Measurements from ENCODE around the gene RASL10B. TPM values are rescaled to one million over a fixed set of nuclear protein-coding genes. Genes with fewer than 3 reads are reported as not detected.
A peak's percentile ranks its signal among the peaks of the same experiment; 100 is the strongest.
"Not testable (repeated sequence)": the region's sequence is repeated elsewhere in the genome, so short reads cannot be mapped to it uniquely, and the experiment has no call there.

RASL10B gene, protein sequence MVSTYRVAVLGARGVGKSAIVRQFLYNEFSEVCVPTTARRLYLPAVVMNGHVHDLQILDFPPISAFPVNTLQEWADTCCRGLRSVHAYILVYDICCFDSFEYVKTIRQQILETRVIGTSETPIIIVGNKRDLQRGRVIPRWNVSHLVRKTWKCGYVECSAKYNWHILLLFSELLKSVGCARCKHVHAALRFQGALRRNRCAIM
- total RNA-seq (under 1 TPM; 0.38 to 0.57 TPM), polyA plus RNA-seq (under 1 TPM in 1 of 3 donors, not detected in 2; 0.06 TPM), total RNA-seq (0 to 4.5 (median 0.48) reads per million in 6 experiments)

DNA sequence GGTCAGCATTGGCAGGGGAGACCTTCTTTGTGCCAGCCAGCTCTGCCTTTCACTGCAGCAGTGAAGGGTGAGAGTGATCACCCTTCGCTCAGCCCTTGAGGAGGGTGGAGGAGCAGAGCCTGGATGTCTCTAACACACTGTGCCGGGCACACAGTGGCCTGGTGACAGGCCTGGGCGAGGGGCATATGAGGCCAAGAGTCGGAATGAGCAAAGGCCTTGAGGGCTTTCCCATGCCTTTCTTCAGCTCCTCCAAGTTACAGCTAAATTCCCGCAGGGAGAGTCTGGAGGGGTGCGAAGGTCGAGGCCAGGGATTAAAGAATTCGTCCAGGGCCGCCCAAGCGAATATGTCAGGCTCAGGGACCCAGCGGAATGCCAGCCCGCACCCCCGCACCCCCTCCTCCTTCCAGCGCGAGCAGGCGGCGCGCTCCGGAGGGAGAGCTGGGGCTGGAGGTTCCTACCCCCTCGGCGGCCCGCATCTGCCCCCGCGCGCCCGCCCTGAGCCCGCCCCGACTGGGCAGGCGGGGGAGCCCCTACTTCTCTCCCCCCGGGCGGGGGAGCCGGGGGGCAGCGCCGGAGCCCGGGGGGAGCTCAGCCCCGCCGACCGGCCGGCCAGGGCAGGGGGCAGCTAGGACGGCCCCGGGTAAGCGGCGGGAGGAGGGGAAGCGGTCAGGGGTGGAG is at the start of gene RASL10B:
TSS of gene RASL10B (plus strand) at position 401 of the 678 bp plus-strand sequence. CDS start 3,546 bp downstream, outside the sequence.
- H3K4me3 Mint-ChIP-seq: peak within 1 kb of the TSS; percentile 76 to 88 (median 84)
- H3K27ac Mint-ChIP-seq: peak within 1 kb of the TSS in 9 of 10 donors; percentile 36 to 87 (median 75)
- DNase-seq: peak in 9 of 10 donors; percentile 27 to 67 (median 41)
- H3K9me3 Mint-ChIP-seq: no peaks in the 10 kb centered on the region
- POLR2A ChIA-PET: interaction anchor here (0.7 to 1.6 kb wide), 4 partner anchors 8 to 213 kb away, joined by 3 to 5 read pairs (median 4); no protein-coding TSS in a partner anchor
- H3K4me1 Mint-ChIP-seq: peaks cover 15 to 31% (median 21%) of the 10 kb centered on the region in 4 donors
- peaks cover 0 to 2% (median 0%) of the 10 kb centered on the region in 5 donors for H3K27me3 Mint-ChIP-seq
- ATAC-seq: peak; percentile 82 to 91
- peaks cover 0 to 5% (median 0%) of the 10 kb centered on the region in 3 donors for H3K36me3 Mint-ChIP-seq

DNA sequence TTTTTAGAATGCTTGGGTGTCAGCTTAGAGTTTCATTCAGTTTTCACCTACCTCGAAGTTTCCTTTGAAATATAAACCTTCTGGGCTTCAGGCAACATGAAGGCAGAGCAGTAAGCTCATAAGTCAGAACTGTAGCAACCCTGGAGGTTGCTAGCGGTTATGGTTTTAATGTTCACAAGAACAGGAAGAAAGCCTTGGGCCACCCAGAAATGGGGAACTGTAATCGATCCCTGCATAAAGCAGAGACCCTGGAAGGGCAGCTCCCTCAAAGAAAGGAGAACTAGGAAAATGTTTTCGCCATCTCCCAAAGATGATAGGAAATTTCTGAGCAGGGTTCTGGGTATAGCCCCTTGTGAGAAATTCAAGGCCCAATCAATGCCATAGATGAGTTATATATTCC is 47.8 kb upstream of the RASL10B start:
- DNase-seq: no peak
- Mint-ChIP-seq H3K27me3 (no peaks in the 10 kb centered on the region), H3K36me3 (peaks cover 0 to 96% (median 39%) of the 10 kb centered on the region in 3 donors), H3K4me3 (no peak overlapping the region), H3K9me3 (no peaks in the 10 kb centered on the region), H3K27ac (no peak overlapping the region), H3K4me1 (peaks cover 3 to 7% (median 4%) of the 10 kb centered on the region in 4 donors)
- POLR2A ChIA-PET: no interaction called here
- ATAC-seq: no peak

DNA sequence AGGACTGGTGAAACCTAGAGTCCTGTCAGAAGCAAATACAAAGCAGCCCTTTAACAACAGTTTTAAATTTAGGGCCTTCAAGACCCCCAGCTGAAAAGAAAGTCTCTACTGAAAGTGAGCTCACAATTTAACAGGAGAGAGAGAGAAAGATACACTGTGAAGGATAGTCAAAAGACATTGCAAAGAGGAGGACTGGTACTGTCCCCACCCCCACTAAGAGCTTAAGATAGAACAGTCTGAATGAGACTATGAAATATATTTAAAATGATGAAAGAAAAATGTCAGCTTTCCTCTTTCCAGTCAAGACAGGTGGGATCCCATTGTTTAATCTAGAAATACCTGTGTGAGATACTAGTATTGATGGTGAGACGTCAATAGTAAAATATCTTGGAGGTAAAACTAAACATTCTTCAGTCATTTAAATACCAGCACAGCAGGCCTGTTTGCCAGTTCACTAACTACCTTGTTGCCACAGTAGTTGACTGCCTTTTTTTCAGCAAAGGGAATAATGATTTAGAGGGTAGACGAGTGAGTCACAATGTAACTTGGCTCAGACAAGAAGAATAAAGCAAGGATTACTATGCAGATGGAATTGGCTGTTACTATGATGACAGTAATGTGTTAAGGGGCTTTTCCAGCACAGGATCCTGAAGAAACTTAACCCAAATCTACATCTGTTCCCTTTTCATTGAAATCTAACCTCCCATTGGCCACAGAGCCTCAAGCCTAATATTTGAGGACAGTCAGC is 47.2 kb upstream of the RASL10B start:
- POLR2A ChIA-PET: no interaction called here
- Mint-ChIP-seq H3K4me3 (no peak overlapping the region), H3K27ac (peak overlapping the region in 1 of 10 donors; percentile 9), H3K9me3 (no peaks in the 10 kb centered on the region), H3K27me3 (no peaks in the 10 kb centered on the region), H3K36me3 (peaks cover 0 to 96% (median 45%) of the 10 kb centered on the region in 3 donors), H3K4me1 (peaks cover 0 to 3% (median 1%) of the 10 kb centered on the region in 4 donors)
- DNase-seq: no peak
- ATAC-seq: no peak

DNA sequence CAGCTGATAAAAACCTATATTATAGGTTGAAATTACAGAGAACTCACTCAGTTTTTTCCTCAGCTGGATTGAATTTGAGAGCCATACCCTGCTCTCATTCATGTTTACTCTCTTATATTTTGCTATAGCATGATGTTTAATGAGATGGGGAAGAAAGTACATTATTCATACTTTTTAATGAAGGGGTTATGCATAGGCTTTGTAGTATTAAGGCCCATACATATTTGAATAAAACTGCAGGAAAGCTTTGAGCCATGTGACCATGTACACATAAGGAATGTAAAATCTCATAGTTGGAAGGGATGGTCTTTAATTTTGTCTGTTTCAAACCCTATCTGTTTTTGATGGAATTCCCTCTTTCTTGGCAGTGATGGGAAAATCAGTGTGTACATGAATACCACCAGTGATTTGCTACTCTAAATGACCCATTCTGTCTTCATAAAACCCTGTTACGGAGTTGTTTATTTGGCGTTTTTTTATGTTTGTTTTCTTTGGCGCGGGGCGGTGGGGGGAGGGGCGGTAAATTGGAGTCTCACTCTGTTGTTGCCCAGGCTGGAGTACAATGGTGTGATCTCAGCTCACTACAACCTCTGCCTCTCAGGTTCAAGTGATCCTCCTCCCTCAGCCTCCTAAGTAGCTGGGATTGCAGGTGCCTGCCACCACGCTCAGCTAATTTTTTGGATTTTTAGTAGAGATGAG is 38.8 kb upstream of the RASL10B start:
- no peak overlapping the region for H3K27ac Mint-ChIP-seq
- no peaks in the 10 kb centered on the region for H3K9me3 Mint-ChIP-seq
- no peak for ATAC-seq

DNA sequence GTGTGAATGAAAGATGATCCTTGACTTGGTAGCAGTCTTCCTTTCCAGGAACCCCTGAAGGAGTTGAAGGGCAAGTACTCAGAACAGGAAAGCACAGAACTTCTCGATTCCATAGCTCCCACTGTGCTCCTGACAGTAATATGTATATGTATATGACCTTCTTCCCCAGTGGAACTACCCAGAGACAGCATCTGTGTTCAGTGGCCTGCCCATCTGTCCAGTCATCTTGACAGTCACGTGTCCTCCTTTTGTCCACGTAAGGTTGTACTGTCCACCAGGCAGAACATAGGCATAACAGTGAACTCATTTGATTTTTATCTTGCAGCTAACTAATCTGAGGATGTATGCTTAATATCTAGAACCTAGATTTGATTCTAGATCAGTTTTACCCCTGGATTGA is 37.8 kb upstream of the RASL10B start:
- Mint-ChIP-seq H3K27me3 (no peaks in the 10 kb centered on the region), H3K4me1 (peaks cover 0 to 5% (median 1%) of the 10 kb centered on the region in 4 donors), H3K9me3 (no peaks in the 10 kb centered on the region), H3K4me3 (no peak overlapping the region), H3K27ac (no peak overlapping the region), H3K36me3 (peaks cover 11 to 87% (median 43%) of the 10 kb centered on the region in 3 donors)
- POLR2A ChIA-PET: no interaction called here
- ATAC-seq (no peak), DNase-seq (no peak)

More for the DNA sequence above, 38.8 kb upstream of the RASL10B start:
- no peaks in the 10 kb centered on the region for H3K27me3 Mint-ChIP-seq
- POLR2A ChIA-PET: no interaction called here
- no peak for DNase-seq
- H3K4me3 Mint-ChIP-seq: no peak overlapping the region
- H3K36me3 Mint-ChIP-seq: peaks cover 11 to 92% (median 53%) of the 10 kb centered on the region in 3 donors
- H3K4me1 Mint-ChIP-seq: peaks cover 0 to 5% (median 1%) of the 10 kb centered on the region in 4 donors

DNA sequence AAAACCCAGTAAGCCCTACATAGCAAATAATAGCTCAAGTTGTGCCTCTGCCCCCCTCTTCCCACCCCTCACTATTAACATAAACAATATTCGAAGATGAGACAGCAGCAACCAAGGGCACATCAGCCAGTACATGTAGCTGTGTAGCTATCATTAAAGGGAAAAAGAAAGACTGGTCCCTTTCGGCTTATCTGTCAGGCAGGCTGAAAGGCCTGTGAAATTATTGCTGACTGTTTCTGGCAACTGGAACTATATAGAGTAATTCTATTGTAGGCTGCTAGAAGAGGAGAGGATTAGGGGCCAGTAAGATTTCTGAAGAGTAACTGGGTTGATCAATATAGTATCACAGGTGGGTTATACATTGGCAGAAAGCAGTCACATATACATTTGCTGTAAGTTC is 36.5 kb upstream of the RASL10B start:
- no peak overlapping the region for H3K27ac Mint-ChIP-seq
- no peaks in the 10 kb centered on the region for H3K9me3 Mint-ChIP-seq
- peaks cover 0 to 4% (median 1%) of the 10 kb centered on the region in 4 donors for H3K4me1 Mint-ChIP-seq
- no peak overlapping the region for H3K4me3 Mint-ChIP-seq
- peaks cover 8 to 86% (median 31%) of the 10 kb centered on the region in 3 donors for H3K36me3 Mint-ChIP-seq
- DNase-seq (no peak), ATAC-seq (no peak)
- POLR2A ChIA-PET: interaction anchor here (0.9 kb wide), 1 partner anchor 28 kb away, joined by 3 read pairs; no protein-coding TSS in a partner anchor
- H3K27me3 Mint-ChIP-seq: no peaks in the 10 kb centered on the region

DNA sequence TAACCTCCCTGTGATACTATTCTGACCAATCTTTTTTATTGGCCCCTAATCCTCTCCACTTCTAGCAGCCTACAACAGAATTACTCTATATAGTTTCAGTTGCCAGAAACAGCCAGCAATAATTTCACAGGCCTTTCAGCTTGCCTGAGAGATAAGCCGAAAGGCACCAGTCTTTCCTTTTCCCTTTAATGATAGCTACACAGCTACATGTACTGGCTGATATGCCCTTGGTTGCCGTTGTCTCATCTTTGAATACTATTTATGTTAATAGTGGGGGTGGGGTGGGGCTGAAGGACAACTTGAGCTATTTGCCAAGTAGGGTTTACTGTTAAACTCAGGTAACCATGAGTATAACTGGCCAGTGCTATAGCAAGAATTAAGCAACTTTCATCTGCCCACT is 35.8 kb upstream of the RASL10B start:
- no peak for ATAC-seq
- H3K4me3 Mint-ChIP-seq: no peak overlapping the region
- H3K27ac Mint-ChIP-seq: no peak overlapping the region
- peaks cover under 1 to 82% (median 27%) of the 10 kb centered on the region in 3 donors for H3K36me3 Mint-ChIP-seq
- H3K9me3 Mint-ChIP-seq: no peaks in the 10 kb centered on the region
- H3K27me3 Mint-ChIP-seq: no peaks in the 10 kb centered on the region
- no peak for DNase-seq
- H3K4me1 Mint-ChIP-seq: peaks cover 0 to 3% (median 1%) of the 10 kb centered on the region in 4 donors
- POLR2A ChIA-PET: no interaction called here

DNA sequence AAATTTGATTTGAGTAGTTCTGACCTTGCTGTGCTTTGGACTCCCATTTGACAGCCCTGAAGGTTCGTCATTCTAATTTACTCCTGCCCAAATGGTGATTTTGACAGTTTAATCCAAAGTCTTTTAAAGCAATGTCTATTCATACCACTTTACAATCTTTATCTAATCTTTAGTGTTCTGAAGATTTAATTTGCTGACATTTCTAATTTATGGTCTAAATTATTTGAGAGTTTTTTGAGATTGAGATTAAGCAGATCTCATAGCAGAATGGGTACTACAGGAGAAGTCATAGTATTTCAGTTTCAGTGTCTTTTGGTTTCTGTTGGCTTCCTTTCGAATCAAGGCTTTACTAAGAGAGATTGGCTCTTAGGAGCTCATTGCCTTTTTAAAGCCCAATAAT is 32.6 kb upstream of the RASL10B start:
- DNase-seq (no peak), ATAC-seq (no peak)
- no peak overlapping the region for H3K4me3 Mint-ChIP-seq
- no peak overlapping the region for H3K27ac Mint-ChIP-seq
- peaks cover 0 to 9% (median 0%) of the 10 kb centered on the region in 9 donors for H3K9me3 Mint-ChIP-seq
- H3K4me1 Mint-ChIP-seq: peaks cover 0 to 5% (median 1%) of the 10 kb centered on the region in 4 donors
- POLR2A ChIA-PET: interaction anchor here (0.6 kb wide), 1 partner anchor 113 kb away, joined by 3 read pairs; no protein-coding TSS in a partner anchor
- peaks cover 9 to 74% (median 33%) of the 10 kb centered on the region in 3 donors for H3K36me3 Mint-ChIP-seq
- H3K27me3 Mint-ChIP-seq: no peaks in the 10 kb centered on the region

DNA sequence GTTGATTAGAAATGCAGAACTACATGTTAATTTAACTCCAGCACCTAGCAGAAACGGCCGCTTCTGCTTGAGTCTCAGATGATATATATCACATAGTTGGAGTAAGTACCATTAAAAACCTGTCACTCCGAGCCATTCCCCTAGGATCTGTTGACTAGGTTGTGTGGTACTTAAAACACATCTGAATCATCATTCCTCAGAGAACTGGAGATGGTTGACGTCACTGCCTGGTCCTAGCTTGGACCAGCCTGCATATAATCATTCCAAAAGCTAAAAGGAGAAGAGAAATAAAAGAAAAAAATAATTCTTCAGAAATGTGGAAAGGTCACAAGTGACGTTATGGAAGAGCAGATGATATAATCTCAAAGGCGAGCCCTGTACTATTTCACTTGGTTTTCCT is 31.3 kb upstream of the RASL10B start:
- no peak overlapping the region for H3K4me3 Mint-ChIP-seq
- peaks cover 9 to 70% (median 33%) of the 10 kb centered on the region in 3 donors for H3K36me3 Mint-ChIP-seq

DNA sequence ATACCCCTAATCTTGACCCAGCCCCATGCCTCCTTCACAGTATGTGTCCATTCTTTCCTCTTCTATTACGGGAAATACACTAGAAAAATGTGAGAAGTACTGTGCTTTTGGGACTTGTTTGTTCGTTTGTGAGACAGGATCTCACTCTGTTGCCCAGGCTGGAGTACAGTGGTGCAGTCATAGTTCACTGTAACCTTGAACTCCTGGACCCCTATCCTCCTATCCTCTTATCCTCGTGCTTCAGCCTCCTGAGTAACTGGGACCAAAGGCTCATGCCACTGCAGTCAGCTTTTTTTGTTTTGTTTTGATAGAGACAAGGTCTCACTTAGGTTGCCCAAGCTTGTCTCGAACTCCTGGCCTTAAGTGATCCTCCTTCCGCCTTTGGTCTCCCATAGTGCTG is 29.9 kb upstream of the RASL10B start:
- ATAC-seq (no peak), DNase-seq (no peak)
- no peak overlapping the region for H3K27ac Mint-ChIP-seq
- peaks cover 9 to 62% (median 26%) of the 10 kb centered on the region in 3 donors for H3K36me3 Mint-ChIP-seq
- H3K27me3 Mint-ChIP-seq: no peaks in the 10 kb centered on the region
- no peak overlapping the region for H3K4me3 Mint-ChIP-seq
- POLR2A ChIA-PET: no interaction called here
- H3K9me3 Mint-ChIP-seq: peaks cover 0 to 9% (median 0%) of the 10 kb centered on the region in 9 donors
- H3K4me1 Mint-ChIP-seq: peaks cover 1 to 23% (median 11%) of the 10 kb centered on the region in 4 donors

More for the DNA sequence above, 31.3 kb upstream of the RASL10B start:
- Mint-ChIP-seq H3K27ac (no peak overlapping the region), H3K9me3 (peaks cover 0 to 9% (median 0%) of the 10 kb centered on the region in 9 donors), H3K27me3 (no peaks in the 10 kb centered on the region), H3K4me1 (peaks cover 0 to 14% (median 8%) of the 10 kb centered on the region in 4 donors)
- POLR2A ChIA-PET: no interaction called here
- ATAC-seq (no peak), DNase-seq (no peak)

DNA sequence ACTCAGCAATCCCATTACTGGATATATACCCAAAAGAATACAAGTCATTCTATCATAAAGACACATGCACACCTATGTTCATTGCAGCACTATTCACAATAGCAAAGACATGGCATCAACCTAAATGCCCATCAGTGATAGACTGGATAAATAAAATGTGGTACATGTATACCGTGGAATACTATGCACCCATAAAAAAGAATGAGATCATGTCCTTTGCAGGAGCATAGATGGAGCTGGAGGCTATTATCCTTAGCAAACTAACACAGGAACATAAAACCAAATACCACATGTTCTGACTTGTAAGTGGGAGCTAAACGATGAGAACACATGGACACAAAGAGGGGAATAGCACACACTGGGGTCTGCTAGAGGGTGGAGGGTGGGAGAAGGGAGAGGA is 28.1 kb upstream of the RASL10B start:
- H3K4me3 Mint-ChIP-seq, H3K27ac Mint-ChIP-seq, POLR2A ChIA-PET, H3K9me3 Mint-ChIP-seq, ATAC-seq, DNase-seq, H3K27me3 Mint-ChIP-seq: not testable (repeated sequence)
- H3K4me1 Mint-ChIP-seq: peaks cover 11 to 38% (median 21%) of the 10 kb centered on the region in 4 donors
- H3K36me3 Mint-ChIP-seq: peaks cover 9 to 56% (median 19%) of the 10 kb centered on the region in 3 donors

DNA sequence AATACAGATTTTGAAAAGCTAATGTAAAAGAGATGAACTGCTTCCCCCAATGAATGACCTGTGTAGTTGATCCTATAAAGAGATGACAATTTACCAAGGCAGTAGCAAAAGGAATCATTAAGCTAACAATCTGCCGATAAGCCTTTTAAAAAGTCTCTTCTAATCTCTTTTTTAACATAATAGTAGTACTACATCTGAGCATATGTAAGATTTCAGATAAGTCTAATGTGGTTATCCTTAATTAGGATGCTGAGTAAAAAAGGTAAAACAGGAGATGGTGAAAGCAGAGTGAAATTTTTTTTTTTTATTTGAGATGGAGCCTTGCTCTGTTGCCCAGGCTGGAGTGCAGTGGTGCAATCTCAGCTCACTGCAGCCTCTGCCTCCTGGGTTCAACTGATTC is 26.2 kb upstream of the RASL10B start:
- POLR2A ChIA-PET: no interaction called here
- peaks cover 0 to 9% (median 0%) of the 10 kb centered on the region in 9 donors for H3K9me3 Mint-ChIP-seq
- no peak for ATAC-seq
- peaks cover 9 to 58% (median 20%) of the 10 kb centered on the region in 3 donors for H3K36me3 Mint-ChIP-seq
- no peaks in the 10 kb centered on the region for H3K27me3 Mint-ChIP-seq
- H3K27ac Mint-ChIP-seq: peak overlapping the region in 4 of 10 donors; percentile 2 to 79 (median 50)
- no peak overlapping the region for H3K4me3 Mint-ChIP-seq
- DNase-seq: no peak
- peaks cover 13 to 50% (median 32%) of the 10 kb centered on the region in 4 donors for H3K4me1 Mint-ChIP-seq
